Stimulated activated naive CD8-positive, alpha-beta T cell treated with anti-CD3 and anti-CD28 coated beads, Interleukin-15, Interleukin-2, amounts not matched to agents 100 U/mL and 50 U/mL, for 24 hours (primary cell): ENCODE measurements around the gene EFEMP2.

Source experiments
- ATAC-seq: fragments of 150-1000 bp; cut with Tn5 transposase; one replicate; pipeline ENCODE4 v1.10.0; 2021
- DNase-seq: peaks from one replicate; pipeline ENCODE4 v3.0.0; 2021

The EFEMP2 gene

GRCh38 chr11:65872586-65873317 is at the start of gene EFEMP2:
TSS of gene EFEMP2 (minus strand) at chr11:65872800. CDS start at chr11:65872354, 446 bp downstream.
- ATAC-seq, result no peak
- DNase-seq, result no peak

- no peak for DNase-seq
- no peak for ATAC-seq
Measured at GRCh38 chr11:65921876-65922275, 49.3 kb upstream of the EFEMP2 start.

DNA sequence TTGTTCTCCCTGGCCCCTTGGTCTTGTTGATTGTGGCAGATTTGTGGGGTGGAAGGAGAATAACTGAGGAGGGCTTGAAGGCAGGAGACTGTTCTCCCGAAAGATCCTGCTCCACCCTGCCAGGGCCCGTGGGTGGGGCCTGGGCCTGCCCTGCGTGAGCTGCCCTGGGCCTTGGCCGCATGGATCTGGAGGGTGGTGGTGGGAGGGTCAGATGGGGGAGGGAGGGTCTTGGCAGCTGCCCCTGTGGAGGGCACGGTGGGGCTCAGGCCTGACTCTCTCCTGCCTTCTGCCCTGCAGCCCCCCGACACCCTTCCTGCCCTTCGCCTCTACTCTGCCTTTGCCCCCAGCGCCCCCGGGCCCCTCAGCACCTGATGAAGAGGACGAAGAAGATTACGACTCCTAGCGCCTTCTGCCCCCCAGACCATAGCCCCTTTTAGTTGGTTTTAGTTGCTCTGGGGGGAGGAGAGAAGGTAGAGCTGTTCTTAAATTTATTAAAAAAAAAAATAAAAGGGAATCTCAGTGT is 48.5 kb upstream of the EFEMP2 start:
- ATAC-seq, result no peak

DNA sequence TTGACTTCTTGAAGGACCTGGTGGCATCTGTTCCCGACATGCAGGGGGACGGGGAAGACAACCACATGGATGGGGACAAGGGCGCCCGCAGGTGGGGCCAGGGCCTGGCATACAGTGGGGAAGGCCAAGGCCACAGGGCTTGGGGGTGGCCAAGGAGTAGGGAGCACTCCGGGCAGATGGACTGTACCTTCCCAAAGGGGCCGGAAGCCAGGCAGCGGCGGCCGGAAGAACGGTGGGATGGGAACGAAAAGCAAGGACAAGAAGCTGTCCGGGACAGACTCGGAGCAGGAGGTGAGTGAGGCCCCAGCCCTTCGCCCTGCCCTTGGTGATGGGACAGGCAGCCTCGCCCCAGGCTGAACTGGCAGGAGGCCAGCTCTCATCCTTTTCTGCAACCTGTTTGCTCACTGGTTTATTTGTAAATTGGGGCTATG is 47.8 kb upstream of the EFEMP2 start:
- no peak for ATAC-seq
- DNase-seq, result no peak

More for the DNA sequence above, 48.5 kb upstream of the EFEMP2 start:
- DNase-seq, result no peak

- ATAC-seq (peak; percentile 45), DNase-seq (peak; percentile 64)
Measured at GRCh38 chr11:65919573-65920371, 47.2 kb upstream of the EFEMP2 start.

- ATAC-seq, result peak; percentile 94
- DNase-seq, result peak; percentile 100
Measured at GRCh38 chr11:65919141-65919572, 46.6 kb upstream of the EFEMP2 start, which contains the start of gene DRAP1. TSS of gene DRAP1 (plus strand) at chr11:65919426. CDS start at chr11:65919502, 76 bp downstream.

- ATAC-seq (peak; percentile 72), DNase-seq (no peak)
Measured at GRCh38 chr11:65918211-65919140, 45.9 kb upstream of the EFEMP2 start, which contains the start of gene C11orf68. TSS of gene C11orf68 (minus strand) at chr11:65919062. CDS start at chr11:65919031, 31 bp downstream.

GRCh38 chr11:65917434-65918210 is 45.0 kb upstream of the EFEMP2 start:
- ATAC-seq, result no peak
- DNase-seq, result no peak

DNA sequence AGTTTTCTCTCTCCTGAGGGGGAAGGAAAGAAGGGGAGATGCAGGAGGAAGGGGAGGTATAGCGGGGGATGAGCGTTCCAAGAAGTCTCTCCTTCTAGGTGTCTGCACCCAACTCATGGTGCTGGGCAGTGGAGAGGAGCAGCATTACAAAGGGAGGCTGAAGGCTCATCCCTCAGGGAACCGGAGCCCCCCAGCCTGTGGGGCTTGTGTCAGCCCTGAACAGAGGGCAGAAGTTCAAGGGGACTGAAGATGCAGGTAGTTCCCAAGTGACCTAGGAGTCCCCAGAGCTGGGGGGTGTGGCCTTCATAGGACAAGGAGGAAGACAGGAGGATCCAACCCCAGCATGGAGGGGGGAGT is 44.5 kb upstream of the EFEMP2 start:
- no peak for DNase-seq
- no peak for ATAC-seq

- ATAC-seq (no peak), DNase-seq (no peak)
Measured at GRCh38 chr11:65916391-65916790, 43.8 kb upstream of the EFEMP2 start.

DNA sequence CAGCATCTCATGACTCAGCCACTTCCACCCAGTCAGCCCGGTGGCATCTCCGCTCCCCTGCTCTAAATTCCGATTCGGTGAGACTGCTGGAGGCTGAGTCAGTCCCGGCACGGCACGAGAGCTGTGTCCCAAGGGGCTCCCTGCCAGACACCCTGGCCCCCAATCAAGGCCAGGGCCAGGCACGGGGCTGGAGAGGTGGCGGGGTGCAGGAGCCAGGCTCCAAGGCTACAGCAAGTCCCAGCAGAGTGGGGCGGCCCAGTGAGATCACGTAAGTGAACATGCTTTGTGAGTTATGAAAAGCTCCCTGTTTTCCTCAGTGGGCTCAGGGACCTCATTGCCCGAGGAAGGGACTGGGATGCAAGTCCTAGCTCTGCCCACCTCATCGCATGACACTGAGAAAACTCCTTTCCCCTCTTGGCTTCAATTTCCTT is 43.2 kb upstream of the EFEMP2 start:
- ATAC-seq (no peak), DNase-seq (no peak)

DNA sequence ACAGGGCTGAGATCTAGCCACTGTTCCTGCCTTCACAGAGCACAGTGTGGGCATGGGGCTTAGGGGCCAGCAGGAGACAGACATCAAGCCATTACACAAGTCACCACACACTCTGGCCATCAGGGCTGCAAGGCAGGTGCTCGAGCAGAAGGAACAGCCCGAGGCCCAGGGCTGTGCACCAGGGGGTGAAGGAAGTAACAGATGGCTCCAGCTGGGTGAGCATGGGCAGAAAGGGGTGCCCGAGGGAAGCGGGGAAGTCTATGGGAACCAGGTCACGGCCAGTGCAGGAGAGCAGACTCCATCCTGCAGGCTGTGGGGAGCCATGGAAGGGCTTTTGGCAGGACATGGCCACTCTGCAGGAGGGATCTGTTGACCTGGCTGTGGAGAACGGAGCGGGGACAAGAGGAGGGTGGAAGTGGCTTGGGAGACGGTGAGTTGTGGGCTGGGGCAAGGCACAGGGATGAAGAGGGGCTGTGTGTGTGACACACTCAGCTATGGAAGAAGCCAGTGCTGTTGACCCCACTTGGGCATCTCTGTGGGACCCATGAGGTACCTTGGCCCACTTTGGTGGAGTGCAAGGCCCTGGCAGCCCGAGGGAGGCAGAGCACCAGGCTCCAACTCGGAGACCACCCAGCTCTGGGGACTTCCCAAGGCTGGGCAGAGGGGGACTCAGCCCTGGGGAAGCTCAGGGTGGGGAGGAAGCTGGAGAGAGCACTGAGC is 42.7 kb upstream of the EFEMP2 start:
- no peak for ATAC-seq
- no peak for DNase-seq

DNA sequence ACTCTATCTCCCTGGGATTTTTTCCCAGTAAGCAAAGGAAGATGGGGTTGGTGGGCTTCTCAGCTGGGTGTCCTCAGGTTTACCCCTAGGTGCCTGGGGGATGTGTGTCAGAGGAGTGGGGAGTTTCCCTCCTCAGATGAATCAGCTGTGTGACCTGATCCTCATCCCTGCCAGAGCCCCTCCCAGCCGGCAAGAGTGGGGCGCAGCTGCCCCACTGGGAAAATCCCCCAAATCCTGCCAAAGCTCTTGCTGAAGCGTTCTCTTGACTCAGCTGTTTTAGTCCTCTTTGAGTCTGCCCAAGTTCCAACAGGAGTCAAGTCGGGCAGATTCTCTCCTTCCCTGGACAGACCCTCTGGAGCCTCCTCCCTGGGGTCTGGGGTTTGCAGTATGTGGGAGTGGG is 40.2 kb upstream of the EFEMP2 start:
- ATAC-seq (peak; percentile 38), DNase-seq (no peak)

- DNase-seq (no peak), ATAC-seq (no peak)
Measured at GRCh38 chr11:65911682-65912568, 39.3 kb upstream of the EFEMP2 start.

DNA sequence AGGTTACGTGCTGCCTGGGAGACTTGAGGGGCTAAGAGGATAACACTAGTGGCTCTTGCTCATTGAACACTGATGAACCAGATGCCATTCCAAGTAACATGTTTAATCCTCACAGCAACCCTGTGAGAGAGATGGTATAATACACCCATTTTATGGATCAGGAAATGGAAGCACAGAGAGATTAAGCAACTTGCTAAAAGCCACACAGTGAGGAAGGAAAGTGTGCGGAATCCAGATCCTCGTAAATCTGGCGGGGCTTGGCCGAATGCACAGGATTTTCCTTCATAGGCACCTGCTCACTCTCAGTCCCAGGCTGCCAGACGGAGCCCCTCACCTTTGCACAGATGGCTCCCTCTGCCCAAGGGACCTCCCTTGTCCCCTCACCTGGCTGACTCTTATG is 35.3 kb upstream of the EFEMP2 start:
- ATAC-seq, result no peak

DNA sequence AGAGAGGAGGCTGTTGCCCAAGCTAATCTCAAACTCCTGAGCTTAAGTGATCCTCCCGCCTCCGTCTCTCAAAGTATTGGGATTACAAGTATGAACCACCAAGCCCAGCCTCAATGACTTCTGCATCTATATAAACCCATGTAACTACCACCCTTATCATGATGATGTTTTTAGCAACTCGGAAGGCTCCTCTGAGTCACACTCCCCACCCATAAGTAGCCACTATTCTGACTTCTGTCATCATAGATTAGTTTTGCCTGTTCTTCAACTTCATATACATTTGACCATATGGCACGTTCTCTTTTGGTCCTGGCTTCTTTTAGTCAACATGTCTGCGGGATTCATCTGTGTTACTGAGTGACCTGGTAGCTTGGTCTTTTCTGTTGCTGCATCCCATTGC is 34.0 kb upstream of the EFEMP2 start:
- ATAC-seq (no peak), DNase-seq (no peak)

More for the DNA sequence above, 35.3 kb upstream of the EFEMP2 start:
- no peak for DNase-seq

DNA sequence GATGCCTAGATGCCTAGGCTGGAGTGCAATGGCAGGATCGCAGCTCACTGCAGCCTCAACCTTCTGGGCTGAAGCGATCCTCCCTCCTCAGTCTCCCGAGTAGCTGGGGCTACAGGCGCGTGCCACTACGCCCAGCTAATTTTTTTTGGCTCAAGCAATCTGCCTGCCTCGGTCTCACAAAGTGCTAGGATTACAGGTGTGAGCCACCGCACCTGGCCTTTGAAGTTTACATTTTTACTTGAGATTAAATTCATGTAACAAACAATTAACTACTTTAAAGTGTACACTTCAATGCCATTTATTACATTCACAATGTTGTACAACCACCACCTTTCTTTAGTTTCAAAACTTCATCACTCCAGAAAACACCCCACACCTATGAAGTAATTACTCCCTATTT is 31.1 kb upstream of the EFEMP2 start:
- no peak for ATAC-seq
- no peak for DNase-seq

DNA sequence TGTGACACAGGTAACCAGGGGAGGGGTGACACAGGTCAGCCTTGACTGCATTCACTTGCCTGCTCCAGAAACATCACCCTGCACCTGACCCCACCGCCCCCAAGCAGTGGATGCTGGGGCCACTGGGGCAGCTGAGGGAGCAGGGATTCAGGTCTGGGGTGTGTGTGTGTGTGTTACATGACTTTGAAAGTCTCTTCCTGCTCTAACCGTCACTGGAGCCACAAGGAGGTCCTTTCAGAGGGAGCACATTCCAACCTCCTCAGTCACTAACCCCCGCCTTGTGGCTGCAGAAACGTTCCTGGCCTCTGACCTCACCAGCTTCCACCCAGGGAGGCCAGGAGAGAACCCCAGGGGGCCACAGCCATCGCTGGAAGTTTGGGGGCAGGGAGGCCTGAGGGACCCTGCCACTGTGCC is 30.5 kb upstream of the EFEMP2 start:
- no peak for DNase-seq
- ATAC-seq, result no peak

DNA sequence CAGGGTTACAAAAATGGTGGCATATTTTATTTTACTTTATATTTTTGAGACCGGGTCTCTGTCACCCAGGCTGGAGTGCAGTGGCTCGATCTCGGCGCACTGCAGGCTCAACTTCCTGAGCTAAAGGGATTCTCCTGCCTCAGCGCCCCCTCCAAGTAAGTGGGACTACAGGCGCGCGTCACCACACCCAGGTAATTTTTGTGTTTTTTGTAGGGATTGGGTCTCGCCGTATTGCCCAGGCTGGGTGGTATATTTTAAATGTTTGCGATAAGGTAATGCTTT is 28.2 kb upstream of the EFEMP2 start:
- DNase-seq (no peak), ATAC-seq (no peak)
